HepG2 (cell line): ENCODE data around the gene TAB3. TPM values are rescaled to one million over a fixed set of nuclear protein-coding genes. Genes with fewer than 3 reads are reported as not detected.
A peak's percentile ranks its signal among the peaks of the same experiment; 100 is the strongest.

ENCODE experiments used
- CENPX ChIP-seq: sonication (generic); formaldehyde crosslinking; IDR thresholded peaks from 2 replicates; pipeline ENCODE4 v1.9.0; 2021; ENCODE audit warnings: mild to moderate bottlenecking, missing genetic modification reagents, moderate library complexity
- ELF1 ChIP-seq: sonication (generic); formaldehyde crosslinking; IDR thresholded peaks from 2 replicates; pipeline ENCODE4 v1.4.0; 2020; ENCODE audit warnings: missing genetic modification reagents
- FOXP4 ChIP-seq: sonication (generic); formaldehyde crosslinking; IDR thresholded peaks from 2 replicates; pipeline ENCODE4 v1.4.0; 2020; ENCODE audit warnings: missing genetic modification reagents
- GATAD2A ChIP-seq: IDR thresholded peaks from 2 replicates; pipeline ENCODE4 v1.6.1; 2016
- IKZF4 ChIP-seq: sonication (generic); formaldehyde crosslinking; IDR thresholded peaks from 2 replicates; pipeline ENCODE4 v1.5.1; 2020; ENCODE audit warnings: borderline replicate concordance, mild to moderate bottlenecking, low read depth, missing genetic modification reagents; ENCODE audit errors: not compliant biosample characterization
- MBNL3 ChIP-seq: fragments of 250-450 bp; sonication (Bioruptor Pico); conservative IDR thresholded peaks from 2 replicates; pipeline ENCODE4 v1.8.0; 2022; ENCODE audit warnings: mild to moderate bottlenecking, inconsistent platforms
- NCOA1 ChIP-seq: sonication (generic); formaldehyde crosslinking; IDR thresholded peaks from 2 replicates; pipeline ENCODE4 v1.9.0; 2021; ENCODE audit warnings: missing genetic modification reagents
- NFE2L2 ChIP-seq: fragments of 150-350 bp; IDR thresholded peaks from 2 replicates; pipeline ENCODE4 v1.6.1; 2014; ENCODE audit warnings: low read length
- NFYC ChIP-seq: IDR thresholded peaks from 2 replicates; pipeline ENCODE4 v1.6.1; 2016; ENCODE audit warnings: missing genetic modification reagents, missing compliant biosample characterization
- NONO ChIP-seq, 2 experiments: fragments of 450-650 bp in 1 of 2; sonication (generic) in 1 of 2; formaldehyde crosslinking in 1 of 2; IDR thresholded peaks in 1 of 2; conservative IDR thresholded peaks in 1 of 2; 2 replicates each; pipeline versions ENCODE4 v1.6.1 to v1.8.0; 2017 to 2022; ENCODE audit warnings: mild to moderate bottlenecking in 1 of 2, missing genetic modification reagents in 1 of 2, moderate library complexity in 1 of 2
- PCBP2 ChIP-seq: fragments of 200-400 bp; formaldehyde crosslinking; optimal IDR thresholded peaks from 2 replicates; pipeline ENCODE3; 2018; ENCODE audit warnings: low read length, low read depth; ENCODE audit not compliant: poor library complexity, severe bottlenecking
- SMAD3 ChIP-seq: sonication (generic); formaldehyde crosslinking; IDR thresholded peaks from 2 replicates; pipeline ENCODE4 v1.4.0; 2020; ENCODE audit warnings: missing genetic modification reagents
- SMARCC2 ChIP-seq: fragments of 450-650 bp; IDR thresholded peaks from 2 replicates; pipeline ENCODE4 v1.6.1; 2017; ENCODE audit warnings: antibody characterized with exemption, mild to moderate bottlenecking
- STAT5B ChIP-seq: sonication (generic); formaldehyde crosslinking; IDR thresholded peaks from 2 replicates; pipeline ENCODE4 v1.4.0; 2020; ENCODE audit warnings: missing genetic modification reagents
- ZBTB39 ChIP-seq: sonication (generic); formaldehyde crosslinking; IDR thresholded peaks from 2 replicates; pipeline ENCODE4 v1.5.0; 2020; ENCODE audit warnings: missing genetic modification reagents
- ZBTB49 ChIP-seq: sonication (generic); formaldehyde crosslinking; IDR thresholded peaks from 2 replicates; pipeline ENCODE4 v1.4.0; 2020; ENCODE audit warnings: missing genetic modification reagents, borderline replicate concordance
- ZFP36L1 ChIP-seq: sonication (generic); formaldehyde crosslinking; IDR thresholded peaks from 2 replicates; pipeline ENCODE4 v1.8.0; 2022; ENCODE audit warnings: mild to moderate bottlenecking, missing genetic modification reagents, moderate library complexity
- ZFP91 ChIP-seq: sonication (generic); formaldehyde crosslinking; IDR thresholded peaks from 2 replicates; pipeline ENCODE4 v1.9.0; 2022; ENCODE audit warnings: missing genetic modification reagents, mild to moderate bottlenecking, borderline replicate concordance
- ZNF20 ChIP-seq: sonication (generic); formaldehyde crosslinking; IDR thresholded peaks from 2 replicates; pipeline ENCODE4 v1.4.0; 2020; ENCODE audit warnings: mild to moderate bottlenecking, moderate library complexity, missing genetic modification reagents
- ZNF350 ChIP-seq: sonication (generic); formaldehyde crosslinking; IDR thresholded peaks from 2 replicates; pipeline ENCODE4 v1.4.0; 2020; ENCODE audit warnings: mild to moderate bottlenecking, low read depth, missing genetic modification reagents, borderline replicate concordance
- ZNF775 ChIP-seq: sonication (generic); formaldehyde crosslinking; IDR thresholded peaks from 2 replicates; pipeline ENCODE4 v1.4.0; 2020; ENCODE audit warnings: missing genetic modification reagents, mild to moderate bottlenecking, moderate library complexity, borderline replicate concordance
- ZNF784 ChIP-seq: sonication (generic); formaldehyde crosslinking; IDR thresholded peaks from 2 replicates; pipeline ENCODE4 v1.5.1; 2020; ENCODE audit warnings: missing genetic modification reagents, mild to moderate bottlenecking, borderline replicate concordance
- polyA plus RNA-seq, 8 experiments: library from polyadenylated mRNA; depleted of rRNA in 3 of 8; stranded (reverse) in 7 of 8; unstranded in 1 of 8; fragments of >200 nt; fragmentation: Illumina TruSeq in 4 of 8; extraction: Trizol in 4 of 8; gene quantifications; 2 replicates each; pipeline versions ENCODE4 v1.2.1 to v1.2.3, GENCODE V29; 2011 to 2016; ENCODE audit warnings: low read depth in 4 of 8, missing spikeins in 1 of 8, mixed read lengths in 1 of 8; ENCODE audit not compliant: insufficient read depth in 1 of 8
- total RNA-seq, 5 experiments: library from RNA; depleted of rRNA; stranded (reverse); fragments of >200 nt; fragmentation: Illumina TruSeq; extraction: Trizol; gene quantifications; 2 replicates each; pipeline ENCODE4 v1.2.3, GENCODE V29; 2016; ENCODE audit warnings: low read depth in 1 of 5

The TAB3 gene
- total and polyA plus RNA-seq, 2 of the 13 experiments (the other 11 are each of a cell fraction or from before 2014, with no cell fraction given) = 27.2 to 59.8 TPM

DNA sequence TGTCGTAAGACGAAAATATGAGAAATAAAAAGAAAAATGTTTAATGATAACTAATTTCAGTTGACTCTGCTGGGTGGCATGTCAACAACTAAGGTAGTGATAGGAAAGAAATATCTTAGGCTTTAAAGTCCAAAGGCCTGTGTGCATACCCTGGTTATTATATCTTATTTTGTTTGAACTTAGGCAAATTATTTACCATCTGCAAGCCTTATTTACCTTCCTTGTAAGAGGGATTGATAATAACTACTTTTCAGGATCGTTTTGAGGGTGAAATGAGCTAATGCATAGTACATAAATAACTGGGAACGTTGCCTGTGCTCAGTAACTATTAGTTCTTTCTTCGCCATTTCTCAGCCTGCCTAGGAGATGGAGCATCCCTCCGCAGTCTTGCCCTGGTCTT lies 41.6 kb upstream of the TAB3 start (continued):
- TF ChIP-seq FOXP4 (CRISPR knock-in tag) (peak; percentile 74), ZNF350 (CRISPR knock-in tag) (no peak), ZNF775 (CRISPR knock-in tag) (no peak), CENPX (CRISPR knock-in tag) (no peak), NCOA1 (no peak), SMAD3 (CRISPR knock-in tag) (no peak), SMARCC2 (no peak), PCBP2 (no peak), ZFP91 (no peak), STAT5B (CRISPR knock-in tag) (no peak), ZNF20 (no peak), GATAD2A (CRISPR knock-in tag) (peak; percentile 64; the same call in 1 of the 2 replicates), MBNL3 (no peak), NONO (IDR thresholded peaks at IDR 0.05) (no peak), NONO (CRISPR knock-in tag; conservative IDR thresholded peaks at IDR 0.05) (no peak), IKZF4 (CRISPR knock-in tag) (no peak), ZNF784 (no peak), ZBTB49 (no peak), NFE2L2 (no peak), ZFP36L1 (CRISPR knock-in tag) (no peak), NFYC (CRISPR knock-in tag) (no peak), ELF1 (CRISPR knock-in tag) (no peak), ZBTB39 (CRISPR knock-in tag) (no peak)
